Right lobe of liver (tissue), 4 donors: ENCODE data around the gene MYOF.

Experiments used
- CTCF ChIP-seq, 4 donors: fragments of 200-600 bp in 3 of 4; fragments of 450-650 bp in 1 of 4; IDR thresholded peaks; one replicate each; pipeline versions ENCODE4 v1.5.1 to v1.8.0; 2016 to 2022; ENCODE audit warnings: antibody characterized with exemption in 4 of 4, mild to moderate bottlenecking in 2 of 4
- POLR2A ChIP-seq: fragments of 450-650 bp; IDR thresholded peaks from one replicate; pipeline ENCODE4 v1.6.1; 2017; ENCODE audit warnings: antibody characterized with exemption, mild to moderate bottlenecking
- donor health status: DM: no; HTN: no; CAD: no.
- donor health status: DM: no; HTN: no; CAD: no.
- donor health status: DM: no; HTN: yes; CAD: no.

GRCh38 chr10:93445978-93446720 lies 36.0 kb downstream of the MYOF start:
- no peak for TF ChIP-seq POLR2A
- TF ChIP-seq CTCF (IDR thresholded peaks at IDR 0.05) = no peak
